HUES6 (cell line): ENCODE data around the gene TMOD4.
"Not testable (repeated sequence)": the region's sequence is repeated elsewhere in the genome, so short reads cannot be mapped to it uniquely, and the experiment has no call there.

Experiments used
- H3K27ac ChIP-seq: 2 replicates; pipeline ENCODE4 v1.7.0; 2013; ENCODE audit warnings: low read depth, mild to moderate bottlenecking, low read length, inconsistent platforms
- H3K27me3 ChIP-seq: 2 replicates; pipeline ENCODE4 v1.6.1; 2013; ENCODE audit warnings: low read length; ENCODE audit not compliant: control insufficient read depth, insufficient read depth
- H3K36me3 ChIP-seq: 2 replicates; pipeline ENCODE4 v1.6.1; 2013; ENCODE audit warnings: low read length; ENCODE audit not compliant: control insufficient read depth, insufficient read depth
- H3K4me1 ChIP-seq: 2 replicates; pipeline ENCODE4 v1.6.1; 2013; ENCODE audit warnings: low read length; ENCODE audit not compliant: control insufficient read depth, insufficient read depth
- H3K4me3 ChIP-seq: 2 replicates; pipeline ENCODE4 v1.5.1; 2013; ENCODE audit warnings: low read depth, low read length
- H3K9ac ChIP-seq: one replicate; pipeline ENCODE4 v1.6.1; 2013; ENCODE audit warnings: mild to moderate bottlenecking, low read length
- H3K9me3 ChIP-seq: 2 replicates; pipeline ENCODE4 v1.6.1; 2013; ENCODE audit warnings: low read depth, low read length; ENCODE audit not compliant: control insufficient read depth, insufficient read depth

The TMOD4 gene

DNA sequence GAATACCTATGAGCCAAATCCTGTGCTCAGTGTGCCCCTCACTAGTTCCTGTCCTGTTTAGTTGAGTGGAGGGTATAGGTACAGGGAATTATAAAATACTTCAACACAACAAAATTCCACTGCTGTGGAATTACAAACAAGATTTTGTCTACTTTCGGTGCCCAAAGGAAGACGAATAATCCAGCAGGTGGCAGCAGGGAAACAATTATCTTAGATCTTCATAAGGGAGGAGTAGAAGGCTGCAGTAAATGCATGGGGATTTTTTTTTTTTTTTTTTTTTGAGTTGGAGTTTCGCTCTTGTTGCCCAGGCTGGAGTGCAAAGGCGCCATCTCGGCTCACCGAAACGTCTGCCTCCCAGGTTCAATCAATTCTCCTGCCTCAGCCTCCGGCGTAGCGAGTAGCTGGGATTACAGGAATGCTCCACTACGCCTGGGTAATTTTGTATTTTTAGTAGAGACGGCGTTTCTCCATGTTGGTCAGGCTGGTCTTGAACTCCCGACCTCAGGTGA is 20.6 kb upstream of the TMOD4 start:
- H3K27me3 ChIP-seq, result no peaks in the 10 kb centered on the region
- no peak overlapping the region for H3K4me3 ChIP-seq
- H3K27ac ChIP-seq, result no peak overlapping the region
- H3K36me3 ChIP-seq, result 0 out of 2 replicates have a peak, but pooled peaks cover 2% of the 10 kb centered on the region
- no peaks in the 10 kb centered on the region for H3K9me3 ChIP-seq
- peaks cover 7% of the 10 kb centered on the region for H3K4me1 ChIP-seq
- H3K9ac ChIP-seq, result no peak overlapping the region

DNA sequence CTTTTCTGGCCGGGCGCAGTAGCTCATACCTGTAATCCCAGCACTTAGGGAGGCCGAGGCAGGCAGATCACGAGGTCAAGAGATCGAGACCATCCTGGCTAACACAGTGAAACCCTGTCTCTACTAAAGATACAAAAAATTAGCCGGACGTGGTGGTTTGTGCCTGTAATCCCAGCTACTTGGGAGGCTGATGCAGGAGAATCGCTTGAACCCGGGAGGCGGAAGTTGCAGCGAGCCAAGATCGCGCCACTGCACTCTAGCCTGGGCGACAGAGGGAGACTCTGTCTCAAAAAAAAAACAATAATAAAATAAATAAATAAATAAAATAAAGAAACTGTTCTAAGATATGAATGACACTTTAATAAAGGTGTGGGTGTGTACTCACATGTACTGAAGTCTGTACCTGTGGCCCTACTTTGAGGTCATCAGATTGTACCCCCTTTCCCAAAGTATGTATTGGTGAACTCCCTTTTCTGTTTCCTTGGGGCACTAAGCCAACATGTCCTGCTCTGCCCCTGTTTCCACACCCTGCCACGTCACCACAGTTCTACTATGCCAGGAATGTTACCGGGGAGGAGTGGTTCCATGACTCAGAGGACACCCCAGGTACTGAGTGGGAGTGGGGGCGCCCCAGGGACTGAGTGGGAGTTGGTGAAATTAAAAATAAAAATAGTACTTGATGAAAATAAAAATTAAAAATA is 19.3 kb upstream of the TMOD4 start:
- not testable (repeated sequence) for H3K4me1 ChIP-seq, H3K4me3 ChIP-seq, H3K27ac ChIP-seq, H3K27me3 ChIP-seq, H3K9me3 ChIP-seq, H3K36me3 ChIP-seq, H3K9ac ChIP-seq

DNA sequence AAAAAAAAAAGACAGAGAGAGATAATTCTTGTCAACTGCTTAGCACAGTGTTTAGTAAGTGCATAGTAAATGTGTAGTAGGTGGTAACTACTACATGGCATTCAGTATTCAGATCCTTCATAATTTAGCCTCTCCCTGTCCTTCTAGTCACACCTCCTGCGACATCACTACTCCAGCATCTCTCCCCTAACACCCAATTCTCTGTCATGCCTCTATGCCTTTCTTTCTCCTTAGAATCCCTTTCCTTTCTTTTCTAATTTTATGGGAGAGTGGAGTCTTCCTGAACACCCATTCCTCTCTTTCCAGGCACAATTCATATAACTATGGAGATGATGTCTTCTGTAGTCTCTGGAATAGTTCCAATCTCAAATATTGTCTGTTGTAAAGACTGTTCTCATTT is 18.1 kb upstream of the TMOD4 start:
- Histone ChIP-seq H3K9ac (no peak overlapping the region), H3K4me1 (peaks cover 5% of the 10 kb centered on the region), H3K27ac (no peak overlapping the region), H3K27me3 (no peaks in the 10 kb centered on the region), H3K4me3 (no peak overlapping the region), H3K36me3 (no peaks in the 10 kb centered on the region), H3K9me3 (no peaks in the 10 kb centered on the region)

DNA sequence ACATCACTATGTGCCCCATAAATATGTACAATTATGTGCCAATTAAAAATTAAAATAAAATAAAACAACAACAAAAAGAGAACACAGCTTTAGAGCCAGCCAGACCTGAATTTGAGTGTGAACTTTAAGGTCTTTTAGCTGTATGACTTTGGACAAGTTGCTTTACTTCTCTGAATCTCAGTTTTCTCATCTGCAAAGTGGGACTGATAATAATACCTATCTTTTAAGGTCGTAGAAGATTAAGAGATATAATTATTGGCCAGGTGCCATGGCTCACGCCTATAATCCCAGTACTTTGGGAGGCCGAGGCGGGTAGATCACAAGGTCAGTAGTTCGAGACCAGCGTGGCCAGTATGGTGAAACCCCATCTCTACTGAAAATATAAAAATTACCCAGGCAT is 17.5 kb upstream of the TMOD4 start:
- Histone ChIP-seq H3K36me3 (no peaks in the 10 kb centered on the region), H3K4me1 (peaks cover 5% of the 10 kb centered on the region), H3K9ac (no peak overlapping the region), H3K27me3 (no peaks in the 10 kb centered on the region), H3K4me3 (no peak overlapping the region), H3K27ac (no peak overlapping the region), H3K9me3 (no peaks in the 10 kb centered on the region)

DNA sequence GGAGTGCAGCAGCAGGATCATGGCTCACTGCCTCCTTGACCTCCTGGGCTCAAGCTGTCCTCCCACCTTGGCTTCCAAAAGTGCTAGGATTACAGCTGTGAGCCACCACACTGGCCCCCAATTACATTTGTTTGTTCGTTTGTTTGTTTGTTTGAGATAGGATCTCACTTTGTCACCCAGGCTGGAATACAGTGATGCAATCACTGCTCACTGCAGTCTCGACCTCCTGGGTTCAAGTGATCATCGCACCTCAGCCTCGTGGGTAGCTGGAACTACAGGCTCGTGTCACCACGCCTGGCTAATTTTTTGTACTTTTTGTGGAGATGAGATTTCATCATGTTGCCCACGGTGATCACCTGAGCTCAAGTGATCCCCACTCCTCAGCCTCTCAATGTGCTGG is 16.3 kb upstream of the TMOD4 start:
- H3K9ac ChIP-seq, result no peak overlapping the region
- 0 out of 2 replicates have a peak, but pooled peaks cover 4% of the 10 kb centered on the region for H3K36me3 ChIP-seq
- no peak overlapping the region for H3K27ac ChIP-seq
- H3K4me1 ChIP-seq, result no peaks in the 10 kb centered on the region; the same call in 1 of the 2 replicates
- H3K4me3 ChIP-seq, result no peak overlapping the region
- H3K9me3 ChIP-seq, result no peaks in the 10 kb centered on the region
- H3K27me3 ChIP-seq, result no peaks in the 10 kb centered on the region

DNA sequence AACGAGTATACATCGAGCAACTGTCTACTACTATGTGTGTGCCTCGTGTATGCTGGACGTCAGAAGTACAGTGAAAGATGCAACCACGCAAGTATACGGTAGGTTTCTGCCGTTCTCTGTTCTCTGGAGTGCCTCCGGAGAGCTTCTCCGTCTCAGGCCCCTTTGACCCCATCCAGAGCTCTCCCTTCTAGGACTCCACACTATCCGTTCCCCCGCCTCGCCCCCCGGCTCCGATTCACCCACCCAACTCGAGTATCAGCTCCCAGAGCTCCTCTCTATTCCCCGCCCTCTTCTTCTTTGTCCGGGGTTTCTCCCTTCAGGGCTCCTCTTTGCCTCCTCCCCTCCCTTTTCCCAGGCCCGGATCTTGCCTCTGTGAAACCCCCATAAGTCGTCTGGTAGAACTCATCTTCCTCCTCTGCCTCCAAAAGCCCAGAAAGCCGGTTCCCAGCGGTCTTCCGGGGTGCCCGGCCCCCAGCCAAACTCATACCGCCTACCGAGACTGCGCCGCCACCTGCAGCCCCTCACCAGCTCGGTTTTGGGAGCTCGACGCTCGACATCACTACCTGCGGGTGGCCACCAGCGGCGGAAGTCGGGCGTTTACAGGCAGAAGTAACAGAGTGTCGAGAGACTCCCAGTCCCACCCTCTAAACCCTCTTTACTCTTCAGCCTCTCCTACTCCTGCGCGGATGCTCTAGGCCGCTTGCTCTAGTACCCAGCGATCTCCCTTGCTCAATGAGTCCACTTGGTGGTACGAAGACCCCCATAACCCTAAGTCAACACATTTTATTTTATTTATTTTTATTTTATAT is 14.1 kb upstream of the TMOD4 start, which contains the start of gene VPS72:
TSS of gene VPS72 (minus strand) at position 561 of the 809 bp plus-strand sequence. CDS start at position 485, 76 bp downstream.
- H3K9ac ChIP-seq, result peak within 1 kb of the TSS; percentile 81
- peaks cover 16% of the 10 kb centered on the region for H3K36me3 ChIP-seq
- peak within 1 kb of the TSS; percentile 96 for H3K4me3 ChIP-seq
- H3K27me3 ChIP-seq, result no peaks in the 10 kb centered on the region
- H3K4me1 ChIP-seq, result no peaks in the 10 kb centered on the region
- peak within 1 kb of the TSS; percentile 51; the same call in 1 of the 2 replicates for H3K27ac ChIP-seq
- no peaks in the 10 kb centered on the region for H3K9me3 ChIP-seq

DNA sequence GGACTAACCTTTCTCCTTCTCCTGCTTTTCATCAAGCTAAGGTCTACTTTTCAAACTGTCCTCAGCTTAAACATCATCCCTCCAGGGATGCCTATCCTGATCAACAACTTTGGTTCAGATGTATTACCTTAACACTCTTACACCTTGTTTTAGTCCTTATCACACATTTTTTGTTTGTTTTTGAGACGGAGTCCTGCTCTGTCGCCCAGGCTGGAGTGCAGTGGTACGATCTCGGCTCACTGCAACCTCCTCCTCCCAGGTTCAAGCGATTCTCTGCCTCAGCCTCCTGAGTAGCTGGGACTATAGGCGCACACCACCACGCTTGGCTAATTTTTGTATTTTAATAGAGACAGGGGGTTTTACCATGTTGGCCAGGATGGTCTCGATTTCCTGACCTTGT is 12.9 kb upstream of the TMOD4 start:
- Histone ChIP-seq H3K4me3 (peak overlapping the region; percentile 96), H3K9ac (peak overlapping the region; percentile 81), H3K36me3 (peaks cover 28% of the 10 kb centered on the region)
- H3K27me3 ChIP-seq, H3K4me1 ChIP-seq, H3K9me3 ChIP-seq, H3K27ac ChIP-seq: not testable (repeated sequence)

DNA sequence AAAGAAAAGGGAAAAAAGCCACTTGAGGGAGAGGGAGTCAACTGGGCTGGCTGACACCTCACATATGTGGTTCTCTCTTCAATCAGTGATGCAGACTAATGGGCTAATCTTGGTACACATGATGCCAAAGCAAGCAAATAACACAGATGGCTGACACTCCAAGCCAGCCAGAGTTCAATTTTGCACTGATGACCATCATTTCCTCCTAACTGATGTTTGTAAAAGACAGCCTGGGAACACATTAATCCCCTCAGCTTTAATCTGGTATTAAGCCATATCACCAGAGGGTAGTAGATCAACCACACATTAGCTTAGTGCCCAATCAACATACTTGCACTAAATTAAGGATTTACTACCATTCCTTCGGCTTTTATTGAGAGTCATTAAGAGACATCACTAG is 11.4 kb upstream of the TMOD4 start:
- H3K27me3 ChIP-seq, result no peaks in the 10 kb centered on the region
- no peak overlapping the region for H3K9ac ChIP-seq
- H3K4me1 ChIP-seq, result no peaks in the 10 kb centered on the region
- no peak overlapping the region for H3K4me3 ChIP-seq
- H3K27ac ChIP-seq, result no peak overlapping the region
- H3K36me3 ChIP-seq, result peaks cover 41% of the 10 kb centered on the region
- no peaks in the 10 kb centered on the region for H3K9me3 ChIP-seq

DNA sequence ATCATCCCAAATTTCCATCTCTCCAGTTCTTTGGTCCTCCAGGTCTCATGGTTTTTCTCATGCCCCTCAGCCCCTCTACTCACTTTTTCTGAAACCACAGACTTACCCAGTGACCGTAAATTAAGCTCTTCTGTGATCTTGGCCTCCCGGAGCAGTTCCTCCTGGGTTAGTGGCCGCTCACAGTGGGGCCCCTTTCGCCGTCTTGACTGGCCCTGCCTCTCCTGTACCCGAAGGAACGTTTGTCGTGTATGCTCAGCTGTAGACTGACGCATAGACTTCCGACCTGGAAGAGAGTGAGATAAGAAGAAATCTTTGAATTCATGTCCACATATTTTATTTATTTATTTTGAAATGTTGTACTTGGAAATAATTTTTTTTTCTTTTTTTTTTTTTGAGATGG is 8.4 kb upstream of the TMOD4 start:
- Histone ChIP-seq H3K36me3 (peaks cover 70% of the 10 kb centered on the region), H3K9me3 (no peaks in the 10 kb centered on the region), H3K4me1 (no peaks in the 10 kb centered on the region), H3K9ac (no peak overlapping the region), H3K4me3 (no peak overlapping the region), H3K27me3 (no peaks in the 10 kb centered on the region), H3K27ac (no peak overlapping the region)

DNA sequence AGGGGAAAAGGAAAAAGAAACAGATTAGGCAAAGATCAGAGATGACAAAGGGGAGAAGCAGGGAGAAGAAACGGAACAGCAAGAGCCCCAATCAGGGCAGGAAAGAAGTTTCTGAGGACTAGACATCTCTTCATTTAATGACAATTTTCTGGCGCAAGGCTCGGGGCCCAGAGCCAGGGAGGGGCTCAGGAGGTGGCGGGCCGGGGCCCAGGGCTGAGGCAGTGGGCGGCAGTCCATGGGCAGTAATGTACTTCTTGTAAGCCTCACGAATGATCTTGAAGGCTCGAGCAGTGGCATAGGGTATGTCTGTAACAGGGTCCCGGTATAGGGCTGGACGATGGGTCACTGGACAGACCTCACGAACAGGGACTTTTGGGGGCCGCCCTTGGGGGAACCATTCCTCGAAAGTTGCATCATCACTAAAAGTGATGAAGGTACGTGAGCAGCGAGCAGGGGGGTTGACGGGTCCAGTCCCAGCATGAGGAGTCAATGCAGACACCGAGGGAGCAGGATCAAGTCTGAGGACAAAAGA is 799 bp upstream of the TMOD4 start:
- Histone ChIP-seq H3K9ac (no peak overlapping the region), H3K9me3 (no peaks in the 10 kb centered on the region), H3K4me1 (no peaks in the 10 kb centered on the region), H3K4me3 (no peak overlapping the region), H3K27me3 (no peaks in the 10 kb centered on the region), H3K36me3 (peaks cover 77% of the 10 kb centered on the region), H3K27ac (no peak overlapping the region)
